C1 segment of cervical spinal cord (tissue), 14 donors: ENCODE results near the gene PLCL1.
"Not testable (repeated sequence)": the region's sequence is repeated elsewhere in the genome, so short reads cannot be mapped to it uniquely, and the experiment has no call there.

Source experiments
- DNase-seq, 14 donors: peaks; one replicate each; lab custom pipeline; 2025; lab: John Stamatoyannopoulos, UW

The PLCL1 gene

DNA sequence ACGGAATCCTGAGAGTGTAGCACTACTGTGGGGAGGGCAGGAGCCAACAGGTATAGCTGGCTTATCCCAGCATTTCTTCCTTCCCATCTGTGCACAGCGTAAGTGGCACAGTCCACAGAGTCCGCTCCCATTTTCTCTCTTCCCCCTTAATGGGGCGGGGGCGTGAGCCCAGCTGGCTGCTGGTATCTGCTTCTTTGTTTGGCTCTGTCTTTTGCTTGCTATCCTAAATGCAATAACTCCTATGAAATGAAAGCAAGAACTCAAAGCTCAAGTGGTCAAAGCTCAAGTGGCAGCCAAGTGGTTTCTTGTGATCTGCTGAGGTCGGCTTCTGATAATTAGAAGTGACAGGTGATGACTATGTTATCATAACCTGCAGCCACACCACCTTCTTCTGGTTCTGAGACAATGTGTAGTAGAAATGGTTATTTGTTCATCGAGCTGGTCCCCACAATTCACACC, 192.7 kb downstream of the PLCL1 start:
- no peak for DNase-seq

DNA sequence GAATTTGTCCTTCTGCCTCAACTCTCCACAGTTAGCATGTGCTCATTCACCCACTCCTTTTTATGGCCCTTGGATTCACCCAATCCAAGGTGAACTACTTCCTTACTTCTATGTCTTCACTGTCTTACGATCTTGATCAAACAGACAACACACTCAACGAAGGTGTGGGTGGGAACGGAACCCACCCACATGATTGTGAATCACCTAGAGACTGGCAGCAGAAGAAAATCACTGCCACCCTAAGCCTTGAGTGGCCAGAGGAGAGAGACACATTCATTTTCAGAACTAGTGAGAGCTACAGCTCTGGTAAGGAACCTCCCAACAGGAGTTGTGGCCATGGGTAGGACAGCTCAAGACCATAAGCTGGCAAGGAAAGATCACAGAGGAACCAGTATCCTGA, 194.3 kb downstream of the PLCL1 start:
- DNase-seq = no peak

GRCh38 chr2:198000417-198000816, 196.0 kb downstream of the PLCL1 start:
- DNase-seq = no peak

DNA sequence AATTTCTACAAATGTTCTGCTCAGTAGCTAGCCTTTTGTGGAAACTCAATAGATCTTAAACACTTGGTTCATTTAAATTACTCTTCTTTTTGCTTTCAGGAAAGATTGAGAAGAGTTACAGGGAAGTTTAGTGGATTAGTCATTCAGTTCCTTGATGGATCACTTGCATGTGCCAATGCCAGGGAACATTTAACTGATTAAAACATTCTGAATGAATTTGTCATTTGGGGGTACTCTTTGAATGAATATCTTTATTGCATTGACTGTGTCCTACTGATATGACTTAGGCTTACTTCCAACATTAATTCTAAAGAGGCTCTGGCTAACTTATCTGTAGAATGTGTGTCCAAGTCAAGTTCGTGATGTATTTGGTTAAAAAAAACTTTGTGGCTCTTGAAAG, 199.8 kb downstream of the PLCL1 start:
- no peak for DNase-seq

DNA sequence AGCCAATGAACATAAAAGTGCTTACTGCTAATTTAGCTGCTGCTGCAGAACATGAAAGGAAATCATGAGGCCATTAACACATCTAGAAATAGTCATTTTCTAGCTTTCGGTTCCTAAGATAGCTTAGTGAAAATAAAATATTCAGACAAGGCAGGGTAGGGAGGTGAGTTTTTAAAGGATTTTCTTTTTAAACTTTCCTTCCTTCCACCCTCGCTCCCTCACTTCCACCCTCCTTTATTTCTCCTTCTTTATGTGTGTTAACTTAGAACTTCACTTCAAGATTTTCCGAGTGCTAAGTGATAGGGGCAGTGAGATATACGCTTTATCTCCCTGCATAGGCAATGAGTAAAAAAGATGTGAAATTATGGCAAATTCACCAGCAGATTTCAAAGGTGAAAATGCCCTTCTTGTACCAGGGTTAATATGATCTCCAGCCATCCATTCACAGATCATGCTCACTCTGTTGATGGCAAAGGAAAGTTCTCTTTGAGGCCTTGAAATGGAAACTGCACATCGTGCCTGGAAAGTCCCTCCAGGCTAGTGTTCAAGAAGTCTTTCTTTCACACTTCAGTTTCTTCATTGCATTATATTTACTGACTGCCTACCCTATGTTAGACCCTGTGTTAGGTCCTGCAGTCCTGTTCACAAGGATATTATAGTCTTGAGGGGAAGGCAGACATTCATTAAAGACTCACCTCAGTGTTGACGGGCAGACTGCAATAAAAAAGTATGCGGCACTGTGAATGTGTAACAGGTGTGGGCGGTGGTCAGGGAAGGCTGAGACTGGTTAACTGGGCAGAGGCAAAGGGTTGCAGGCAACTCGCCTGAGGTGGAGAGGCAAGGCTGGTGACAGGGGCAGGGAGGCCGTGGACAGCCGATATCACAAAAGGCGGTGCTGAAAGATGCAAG, 200.8 kb downstream of the PLCL1 start:
- no peak for DNase-seq

- DNase-seq = no peak
These were observed 202.3 kb downstream of the PLCL1 start for GRCh38 chr2:198006733-198007132.

DNA sequence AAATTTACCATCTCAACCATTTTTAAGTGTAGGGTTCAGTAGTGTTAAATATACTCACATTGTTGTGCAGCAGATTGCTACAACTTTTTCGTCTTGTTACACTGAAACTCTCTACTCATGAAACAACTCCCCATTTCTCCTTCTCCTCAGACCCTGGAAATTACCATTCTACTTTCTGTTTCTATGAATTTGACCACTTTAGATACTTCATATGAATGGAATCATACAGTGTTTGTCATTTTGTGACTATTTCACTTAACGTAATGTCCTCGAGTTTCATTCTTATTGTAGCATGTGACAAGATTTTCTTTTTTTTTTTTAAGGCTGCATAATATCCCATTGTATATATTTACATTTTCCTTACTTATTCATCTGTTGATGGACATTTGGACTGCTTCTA, 203.8 kb downstream of the PLCL1 start:
- DNase-seq = no peak

- DNase-seq = no peak
These were observed 207.6 kb downstream of the PLCL1 start for GRCh38 chr2:198012025-198012424.

- DNase-seq = no peak
These were observed 211.8 kb downstream of the PLCL1 start for GRCh38 chr2:198016243-198016642.

DNA sequence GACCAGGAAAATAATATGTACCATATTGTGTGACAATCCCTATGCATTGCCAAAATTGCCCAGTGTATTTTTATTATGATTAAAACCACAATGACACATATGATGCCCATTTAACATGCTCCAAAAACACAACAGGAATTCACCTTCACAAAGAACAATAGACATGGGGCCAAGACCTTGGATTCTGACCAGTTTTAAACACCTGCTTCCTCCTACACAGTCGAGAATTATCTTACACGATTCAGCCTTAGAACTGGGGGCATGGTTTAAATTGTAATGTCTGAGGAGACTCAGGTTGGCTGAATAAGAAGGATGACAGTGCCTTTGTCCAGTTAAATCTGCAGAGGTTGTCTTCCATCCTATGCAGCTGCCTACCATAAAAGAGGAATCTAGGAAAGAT, 212.7 kb downstream of the PLCL1 start:
- no peak for DNase-seq

DNA sequence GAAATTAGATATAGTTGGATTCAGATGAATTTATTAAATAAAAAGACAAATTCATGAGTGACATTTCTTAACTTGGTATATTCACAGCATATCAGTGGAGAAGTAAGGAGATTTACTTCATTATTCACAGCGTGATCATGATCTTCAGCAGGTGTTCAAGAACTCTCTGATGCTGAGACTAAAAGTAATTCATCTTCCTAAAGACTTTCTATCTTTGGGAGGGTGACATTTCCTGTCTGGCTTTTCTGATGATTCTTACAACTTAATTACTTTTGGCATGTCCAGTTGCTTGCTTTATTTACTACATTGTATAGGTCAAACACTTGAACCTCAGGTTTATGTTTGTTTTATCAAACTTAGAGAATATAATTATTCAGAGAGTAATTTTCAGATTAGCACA, 224.6 kb downstream of the PLCL1 start:
- DNase-seq = no peak

DNA sequence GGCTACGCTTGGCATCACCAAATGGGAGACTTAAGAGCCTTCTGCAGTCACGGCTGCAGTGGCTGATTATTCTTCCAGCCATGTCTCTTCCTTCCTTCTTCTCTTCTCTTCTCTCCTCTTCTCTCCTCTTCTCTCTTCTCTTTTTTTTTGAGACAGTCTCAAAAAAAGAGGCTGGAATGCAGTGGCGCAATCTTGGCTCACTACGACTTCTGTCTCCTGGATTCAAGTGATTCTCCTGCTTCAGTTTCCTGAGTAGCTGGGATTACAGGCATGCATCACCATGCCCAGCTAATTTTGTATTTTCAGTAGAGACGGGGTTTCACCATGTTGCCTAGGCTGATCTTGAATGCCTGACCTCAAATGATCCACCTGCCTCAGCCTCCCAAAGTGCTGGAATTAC, 225.2 kb downstream of the PLCL1 start:
- not testable (repeated sequence) for DNase-seq

DNA sequence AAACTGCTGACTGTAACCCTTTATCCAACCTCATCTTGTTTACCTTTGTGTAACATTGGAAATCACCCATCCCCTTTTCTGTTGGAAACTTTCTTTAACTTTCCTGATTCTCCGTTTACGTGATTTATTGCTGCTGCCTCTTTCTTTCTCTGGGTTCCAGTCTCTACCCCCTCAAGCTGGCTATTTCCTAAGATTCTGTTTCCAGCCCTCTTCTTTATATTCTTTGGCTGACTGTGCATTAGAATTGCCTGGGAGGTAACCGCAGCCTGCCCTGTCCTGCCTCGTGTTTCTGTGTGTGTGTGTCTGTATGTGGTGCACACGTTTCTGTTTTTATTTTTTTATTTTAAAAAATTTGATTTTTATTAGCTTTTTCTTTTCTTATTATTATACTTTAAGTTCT, 229.2 kb downstream of the PLCL1 start:
- DNase-seq = no peak

- DNase-seq = no peak
These were observed 231.9 kb downstream of the PLCL1 start for GRCh38 chr2:198036029-198036879.

DNA sequence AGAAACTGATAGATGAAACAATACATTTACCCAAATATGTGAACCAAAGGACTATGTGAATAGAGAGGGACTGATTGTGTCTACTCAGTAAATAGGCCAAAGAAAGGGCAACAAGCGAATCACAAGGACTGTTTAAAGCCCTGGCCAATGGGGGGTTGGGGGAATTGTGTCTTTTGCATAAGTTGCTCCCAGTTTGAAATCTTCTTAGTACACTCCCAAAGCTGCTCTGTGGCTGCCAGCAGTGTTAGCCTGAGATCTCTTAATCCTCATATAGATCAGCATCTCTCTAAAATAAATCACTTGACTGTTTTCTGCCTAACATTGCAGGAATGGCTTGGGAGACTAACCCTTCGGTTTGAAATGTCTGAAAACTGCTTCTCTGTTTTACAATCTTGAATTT, 236.4 kb downstream of the PLCL1 start:
- no peak for DNase-seq

DNA sequence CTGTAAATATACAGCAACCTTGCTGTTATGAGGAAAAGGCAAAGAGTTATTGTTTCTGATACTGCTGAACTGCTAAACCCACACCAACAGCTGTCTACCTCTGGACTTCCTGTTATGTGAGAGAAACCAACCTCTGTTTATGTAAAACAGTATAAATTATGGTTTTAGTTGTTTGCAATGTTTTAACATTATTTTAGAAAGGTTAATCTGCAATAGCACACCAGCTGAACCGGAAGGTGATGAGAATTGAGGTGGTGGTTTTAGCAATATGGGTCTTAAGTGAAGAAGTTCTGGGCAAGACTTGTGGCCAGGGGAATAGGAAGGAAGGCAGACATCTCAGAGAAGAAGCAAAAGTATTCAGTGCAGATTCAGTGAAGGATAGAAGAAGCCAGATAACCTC, 237.8 kb downstream of the PLCL1 start:
- DNase-seq = no peak

DNA sequence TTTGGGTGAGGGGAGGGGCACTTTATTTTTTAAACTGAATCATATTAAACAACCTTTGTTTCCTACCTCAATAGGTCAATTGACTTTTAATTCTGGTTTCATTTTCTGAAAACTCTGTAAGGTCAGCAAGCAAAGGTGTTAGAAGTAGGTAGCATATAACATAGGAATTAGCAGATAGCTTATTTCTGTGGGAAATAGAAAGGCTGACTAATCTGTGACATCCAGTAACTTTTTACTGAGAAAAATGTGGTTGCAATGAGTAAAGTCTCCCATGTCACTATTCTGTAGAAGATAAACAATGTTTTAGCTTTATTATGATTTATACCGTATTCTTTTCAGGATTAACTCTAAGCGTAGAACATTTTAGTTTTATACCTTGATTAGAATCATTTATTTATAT, 240.4 kb downstream of the PLCL1 start:
- no peak for DNase-seq

DNA sequence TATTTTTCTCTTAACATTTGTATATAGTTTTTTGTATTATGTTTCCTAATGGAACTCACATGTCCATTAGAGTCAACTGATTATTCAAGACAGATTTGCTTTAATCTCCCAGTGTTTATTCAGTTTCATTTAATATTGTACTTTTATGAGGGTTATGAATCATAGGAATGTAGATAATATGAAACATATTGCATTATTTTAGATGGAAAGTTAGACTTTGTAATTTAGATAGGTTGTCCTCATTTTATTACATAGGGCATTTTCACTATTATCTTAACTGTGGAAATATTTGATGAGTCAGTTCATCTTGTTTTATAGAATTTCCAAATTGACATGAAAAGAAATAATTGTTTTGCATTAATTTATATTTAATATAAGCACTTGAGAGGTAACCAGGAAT, 240.8 kb downstream of the PLCL1 start:
- no peak for DNase-seq

DNA sequence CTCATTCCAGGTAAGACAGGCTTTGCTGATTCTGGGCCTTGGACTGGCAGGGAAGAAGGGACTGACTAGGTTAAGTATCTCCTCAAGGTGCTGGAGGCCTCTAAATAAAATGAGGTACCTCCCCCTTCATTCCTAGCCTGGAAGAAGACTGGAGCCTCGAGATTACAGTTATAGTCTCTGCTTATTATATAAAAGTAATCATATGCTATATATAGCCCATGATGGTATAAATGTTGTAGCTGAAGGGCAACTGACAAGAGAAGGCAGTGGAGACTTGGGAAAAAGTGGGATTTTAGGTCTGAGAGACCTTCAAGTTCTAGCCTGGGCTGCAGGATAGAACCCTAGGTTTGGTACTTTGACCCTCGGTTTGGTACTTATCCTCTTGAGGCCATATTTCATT, 248.3 kb downstream of the PLCL1 start:
- no peak for DNase-seq

- no peak for DNase-seq
These were observed 248.8 kb downstream of the PLCL1 start for GRCh38 chr2:198053148-198053547.

- DNase-seq = no peak
These were observed 249.4 kb downstream of the PLCL1 start for GRCh38 chr2:198053776-198054175.

GRCh38 chr2:198054299-198054698, 249.9 kb downstream of the PLCL1 start:
- peak in 2 of 14 donors; percentile 10 to 16 for DNase-seq

- DNase-seq = no peak
These were observed 251.3 kb downstream of the PLCL1 start for GRCh38 chr2:198055716-198056115.
